CD4-positive, alpha-beta T cell (primary cell): Measurements from ENCODE around the gene LRP10. TPM values are rescaled to one million over a fixed set of nuclear protein-coding genes. Genes with fewer than 3 reads are reported as not detected.

Experiments used
- ATAC-seq: fragments of 200-7000 bp; cut with Tn5 transposase; one replicate; pipeline ENCODE4 v1.10.0; 2022; ENCODE audit warnings: mild to moderate bottlenecking; ENCODE audit not compliant: poor library complexity
- CTCF ChIA-PET: fragments of 350-600 bp; sonication (Branson Sonifier 250); formaldehyde crosslinking; loops from one replicate; lab custom pipeline; 2021; ENCODE audit warnings: antibody characterized with exemption, inconsistent platforms; lab: Charles Lee
- POLR2A ChIA-PET: fragments of 350-600 bp; sonication (Branson Sonifier 250); formaldehyde crosslinking; loops from one replicate; lab custom pipeline; 2021; ENCODE audit warnings: antibody characterized with exemption, inconsistent platforms; lab: Charles Lee
- DNase-seq, 14 experiments: peaks; one replicate each; pipeline ENCODE4 v3.0.0-alpha.2; 2013 to 2020; ENCODE audit warnings: mixed read lengths in 2 of 14
- H3K27ac ChIP-seq, 2 donors: one replicate each; pipeline versions ENCODE4 v1.5.1 to v1.7.0; 2013; ENCODE audit warnings: low read length in 2 of 2, low read depth in 1 of 2, mild to moderate bottlenecking in 1 of 2
- H3K27me3 ChIP-seq, 2 experiments: 1 replicate in 1 of 2; 2 replicates in 1 of 2; pipeline versions ENCODE4 v1.6.1 to v1.7.0; 2013; ENCODE audit warnings: low read length in 2 of 2, control low read depth in 1 of 2, mild to moderate bottlenecking in 1 of 2, moderate library complexity in 1 of 2; ENCODE audit not compliant: insufficient read depth in 2 of 2, control insufficient read depth in 1 of 2
- H3K36me3 ChIP-seq: one replicate; pipeline ENCODE4 v1.6.1; 2013; ENCODE audit warnings: low read length, control low read depth; ENCODE audit not compliant: insufficient read depth
- H3K4me1 ChIP-seq: one replicate; pipeline ENCODE4 v1.6.1; 2013; ENCODE audit warnings: low read length, control low read depth; ENCODE audit not compliant: insufficient read depth
- H3K4me3 ChIP-seq: one replicate; pipeline ENCODE4 v1.5.1; 2013; ENCODE audit warnings: mild to moderate bottlenecking, low read length, moderate library complexity
- H3K9me3 ChIP-seq, 2 experiments: 1 replicate in 1 of 2; 2 replicates in 1 of 2; pipeline versions ENCODE4 v1.6.1 to v1.7.0; 2013; ENCODE audit warnings: low read length in 2 of 2, mild to moderate bottlenecking in 2 of 2, control low read depth in 1 of 2, moderate library complexity in 1 of 2; ENCODE audit not compliant: control insufficient read depth in 1 of 2, insufficient read depth in 1 of 2
- H3K27ac Mint-ChIP-seq: one replicate; pipeline ENCODE4 v1.8.0; 2020; ENCODE audit warnings: mixed read lengths
- H3K27me3 Mint-ChIP-seq: one replicate; pipeline ENCODE4 v1.8.0; 2021; ENCODE audit warnings: mixed read lengths
- H3K36me3 Mint-ChIP-seq: one replicate; pipeline ENCODE4 v1.8.0; 2021; ENCODE audit warnings: low read depth, mixed read lengths
- H3K4me1 Mint-ChIP-seq: one replicate; pipeline ENCODE4 v1.8.0; 2021; ENCODE audit warnings: low read depth, mixed read lengths
- H3K4me3 Mint-ChIP-seq: one replicate; pipeline ENCODE4 v1.8.0; 2020; ENCODE audit warnings: mild to moderate bottlenecking, mixed read lengths
- H3K9me3 Mint-ChIP-seq: one replicate; pipeline ENCODE4 v1.8.0; 2020; ENCODE audit warnings: mixed read lengths
- CTCF ChIP-seq: fragments of 200-600 bp; IDR thresholded peaks from one replicate; pipeline ENCODE4 v1.8.0; 2022; ENCODE audit warnings: antibody characterized with exemption, mild to moderate bottlenecking
- intact Hi-C, 2 experiments: fragments of 100-400 bp; cut with DNase I in 1 of 2; cut with micrococcal nuclease in 1 of 2; formaldehyde crosslinking; loops; one replicate each; pipeline versions ENCODE4 v1.15.1 to v1.9.0; 2023 to 2025; cut with DNase I, micrococcal nuclease
- total RNA-seq, 174 experiments: library from RNA in 2 of 174; stranded (reverse) in 2 of 174; gene quantifications; one replicate each; pipeline ENCODE4 v1.2.3 and lab custom pipeline; 2021 to 2026

The LRP10 gene
- total RNA-seq, 2 experiments from 2014 or later: 52.4 to 54.6 TPM

- no peaks in the 10 kb centered on the region for H3K9me3 Mint-ChIP-seq
- CTCF ChIA-PET: no interaction called here
- ATAC-seq: no peak
Observed at GRCh38 chr14:22842211-22843122, 29.1 kb upstream of the LRP10 start.

DNA sequence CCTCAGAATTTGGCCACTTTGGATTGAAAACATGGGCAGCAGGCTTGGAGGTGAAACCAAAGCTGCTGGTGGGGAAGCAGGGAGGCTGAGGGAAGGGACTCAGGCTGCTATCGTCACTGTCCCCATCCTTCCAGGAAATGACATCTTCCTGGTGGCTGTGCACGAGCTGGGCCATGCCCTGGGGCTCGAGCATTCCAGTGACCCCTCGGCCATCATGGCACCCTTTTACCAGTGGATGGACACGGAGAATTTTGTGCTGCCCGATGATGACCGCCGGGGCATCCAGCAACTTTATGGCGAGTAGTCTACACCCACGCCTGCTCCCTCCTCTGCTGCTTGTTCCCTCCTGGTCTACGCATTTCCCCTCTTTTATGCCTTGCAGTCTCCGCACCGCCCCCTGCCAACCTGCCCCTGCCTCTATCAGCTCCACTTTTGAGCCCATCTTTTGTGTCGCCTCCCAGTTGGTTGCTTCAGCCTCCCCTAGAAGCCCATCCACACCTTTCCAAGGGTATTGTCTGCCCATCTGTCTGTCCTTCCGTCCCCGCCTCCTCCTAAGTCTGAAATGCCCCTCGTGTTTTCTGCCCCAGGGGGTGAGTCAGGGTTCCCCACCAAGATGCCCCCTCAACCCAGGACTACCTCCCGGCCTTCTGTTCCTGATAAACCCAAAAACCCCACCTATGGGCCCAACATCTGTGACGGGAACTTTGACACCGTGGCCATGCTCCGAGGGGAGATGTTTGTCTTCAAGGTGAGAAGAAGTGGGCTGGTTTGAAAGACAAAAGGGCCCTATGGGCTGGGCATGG, 28.2 kb upstream of the LRP10 start:
- H3K9me3 Mint-ChIP-seq: no peaks in the 10 kb centered on the region
- ChIA-PET POLR2A (no interaction called here), CTCF (no interaction called here)
- H3K27ac Mint-ChIP-seq: no peak overlapping the region
- H3K9me3 ChIP-seq: no peaks in the 10 kb centered on the region
- peaks cover 11 to 20% of the 10 kb centered on the region in 2 experiments for H3K27me3 ChIP-seq
- H3K4me1 ChIP-seq: no peaks in the 10 kb centered on the region
- H3K4me1 Mint-ChIP-seq: no peaks in the 10 kb centered on the region
- peaks cover 41% of the 10 kb centered on the region for H3K27me3 Mint-ChIP-seq
- no peak for TF ChIP-seq CTCF
- DNase-seq: no peak
- no peaks in the 10 kb centered on the region for H3K36me3 ChIP-seq
- no peaks in the 10 kb centered on the region for H3K36me3 Mint-ChIP-seq
- intact Hi-C loops: no loop called here
- no peak overlapping the region for H3K27ac ChIP-seq
- no peak overlapping the region for H3K4me3 Mint-ChIP-seq
- ATAC-seq: no peak
- no peak overlapping the region for H3K4me3 ChIP-seq

More at GRCh38 chr14:22842211-22843122, 29.1 kb upstream of the LRP10 start:
- H3K36me3 Mint-ChIP-seq: no peaks in the 10 kb centered on the region
- Histone ChIP-seq H3K4me1 (peaks cover 7% of the 10 kb centered on the region), H3K27ac (no peak overlapping the region), H3K4me3 (no peak overlapping the region), H3K27me3 (peaks cover 19 to 26% of the 10 kb centered on the region in 2 experiments), H3K9me3 (peaks cover 0 to 3% of the 10 kb centered on the region in 2 experiments), H3K36me3 (no peaks in the 10 kb centered on the region)
- H3K4me1 Mint-ChIP-seq: no peaks in the 10 kb centered on the region
- TF ChIP-seq CTCF: no peak
- peaks cover 40% of the 10 kb centered on the region for H3K27me3 Mint-ChIP-seq
- intact Hi-C loops: no loop called here
- POLR2A ChIA-PET: no interaction called here
- no peak overlapping the region for H3K27ac Mint-ChIP-seq
- no peak for DNase-seq
- no peak overlapping the region for H3K4me3 Mint-ChIP-seq

DNA sequence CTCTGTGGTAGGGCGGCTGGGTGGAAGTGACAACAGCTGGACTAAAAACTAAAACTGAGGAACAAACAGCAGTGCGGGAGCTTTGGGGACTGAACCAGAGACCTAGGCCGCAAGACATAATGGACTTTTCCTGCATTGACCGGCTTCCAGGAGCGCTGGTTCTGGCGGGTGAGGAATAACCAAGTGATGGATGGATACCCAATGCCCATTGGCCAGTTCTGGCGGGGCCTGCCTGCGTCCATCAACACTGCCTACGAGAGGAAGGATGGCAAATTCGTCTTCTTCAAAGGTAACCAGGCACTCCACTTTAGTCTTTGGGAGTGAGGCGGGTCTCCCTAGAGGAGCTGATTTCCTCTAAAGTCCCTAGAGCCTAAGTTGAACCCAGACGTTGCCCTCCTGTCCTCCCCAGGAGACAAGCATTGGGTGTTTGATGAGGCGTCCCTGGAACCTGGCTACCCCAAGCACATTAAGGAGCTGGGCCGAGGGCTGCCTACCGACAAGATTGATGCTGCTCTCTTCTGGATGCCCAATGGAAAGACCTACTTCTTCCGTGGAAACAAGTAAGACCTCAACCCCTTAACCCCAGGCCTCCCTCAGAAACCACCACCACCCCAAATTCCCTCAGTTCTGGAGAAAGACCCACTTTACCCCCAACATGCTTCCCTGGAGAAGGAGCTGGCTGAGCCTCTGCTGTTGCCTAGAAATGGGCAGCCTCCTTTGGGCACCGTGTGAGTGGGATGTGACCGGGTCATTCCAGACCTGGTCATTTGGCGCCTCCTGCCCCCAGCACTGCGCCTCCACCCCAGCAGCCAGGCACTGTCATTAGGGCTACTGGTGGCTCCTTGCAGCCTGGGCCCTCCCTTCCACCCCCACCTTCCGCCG, 27.1 kb upstream of the LRP10 start:
- H3K9me3 Mint-ChIP-seq: no peaks in the 10 kb centered on the region
- Histone ChIP-seq H3K4me3 (no peak overlapping the region), H3K9me3 (no peaks in the 10 kb centered on the region), H3K4me1 (no peaks in the 10 kb centered on the region), H3K36me3 (no peaks in the 10 kb centered on the region), H3K27ac (no peak overlapping the region), H3K27me3 (peaks cover under 1 to 9% of the 10 kb centered on the region in 2 experiments)
- ChIA-PET CTCF (interaction anchor here (1.1 kb wide), 1 partner anchor 71 kb away, joined by 3 read pairs; no protein-coding TSS in a partner anchor), POLR2A (no interaction called here)
- no peak for TF ChIP-seq CTCF
- H3K4me3 Mint-ChIP-seq: no peak overlapping the region
- no peaks in the 10 kb centered on the region for H3K4me1 Mint-ChIP-seq
- no peak for ATAC-seq
- no peaks in the 10 kb centered on the region for H3K36me3 Mint-ChIP-seq
- H3K27ac Mint-ChIP-seq: no peak overlapping the region
- H3K27me3 Mint-ChIP-seq: peaks cover 30% of the 10 kb centered on the region
- DNase-seq: no peak
- intact Hi-C loops: no loop called here
